Trophoblast cell (in vitro differentiated cells and primary cell): ENCODE data around the gene CNOT8.
A peak's percentile ranks its signal among the peaks of the same experiment; 100 is the strongest.

Source experiments
- DNase-seq, 2 donors: peaks; one replicate each; pipeline ENCODE4 v3.0.0-alpha.2; 2016
- H2AFZ ChIP-seq: 2 replicates; pipeline ENCODE4 v1.6.1; 2013; ENCODE audit warnings: low read length, moderate library complexity, mild to moderate bottlenecking; ENCODE audit not compliant: insufficient read depth, poor library complexity
- H2AK5ac ChIP-seq: 2 replicates; pipeline ENCODE4 v1.6.1; 2013; ENCODE audit warnings: mild to moderate bottlenecking, low read length
- H2BK120ac ChIP-seq: 2 replicates; pipeline ENCODE4 v1.6.1; 2013; ENCODE audit warnings: low read length, mild to moderate bottlenecking, moderate library complexity; ENCODE audit not compliant: insufficient read depth, poor library complexity
- H2BK12ac ChIP-seq: 2 replicates; pipeline ENCODE4 v1.6.1; 2013; ENCODE audit warnings: mild to moderate bottlenecking, low read length, moderate library complexity
- H2BK5ac ChIP-seq: 2 replicates; pipeline ENCODE4 v1.6.1; 2013; ENCODE audit warnings: low read length, low read depth, moderate library complexity, mild to moderate bottlenecking; ENCODE audit not compliant: poor library complexity
- H3K14ac ChIP-seq: 2 replicates; pipeline ENCODE4 v1.6.1; 2013; ENCODE audit warnings: mild to moderate bottlenecking, low read length
- H3K18ac ChIP-seq: 2 replicates; pipeline ENCODE4 v1.6.1; 2013; ENCODE audit warnings: mild to moderate bottlenecking, low read length
- H3K23ac ChIP-seq: 2 replicates; pipeline ENCODE4 v1.6.1; 2013; ENCODE audit warnings: low read length
- H3K27ac ChIP-seq: 2 replicates; pipeline ENCODE4 v1.5.1; 2013; ENCODE audit warnings: low read depth, mild to moderate bottlenecking, inconsistent platforms, low read length, moderate library complexity
- H3K27me3 ChIP-seq: 2 replicates; pipeline ENCODE4 v1.6.1; 2013; ENCODE audit warnings: inconsistent platforms, mild to moderate bottlenecking, low read length, moderate library complexity; ENCODE audit not compliant: insufficient read depth
- H3K36me3 ChIP-seq, 2 experiments: 1 replicate in 1 of 2; 2 replicates in 1 of 2; pipeline ENCODE4 v1.6.1; 2013; ENCODE audit warnings: low read length in 2 of 2, mild to moderate bottlenecking in 2 of 2, moderate library complexity in 1 of 2; ENCODE audit not compliant: insufficient read depth in 2 of 2, control insufficient read depth in 1 of 2
- H3K4ac ChIP-seq: 2 replicates; pipeline ENCODE4 v1.6.1; 2013; ENCODE audit warnings: low read depth, mild to moderate bottlenecking, low read length, moderate library complexity
- H3K4me1 ChIP-seq, 2 experiments: 1 replicate in 1 of 2; 2 replicates in 1 of 2; pipeline ENCODE4 v1.6.1; 2013; ENCODE audit warnings: low read length in 2 of 2, mild to moderate bottlenecking in 2 of 2, moderate library complexity in 1 of 2; ENCODE audit not compliant: insufficient read depth in 2 of 2, control insufficient read depth in 1 of 2
- H3K4me2 ChIP-seq: 2 replicates; pipeline ENCODE4 v1.6.1; 2013; ENCODE audit warnings: inconsistent platforms, mild to moderate bottlenecking, low read length, moderate library complexity
- H3K4me3 ChIP-seq: 2 replicates; pipeline ENCODE4 v1.5.1; 2013; ENCODE audit warnings: mild to moderate bottlenecking, low read depth, low read length, inconsistent platforms
- H3K79me1 ChIP-seq: one replicate; pipeline ENCODE4 v1.6.1; 2013; ENCODE audit warnings: low read length
- H3K79me2 ChIP-seq: 2 replicates; pipeline ENCODE4 v1.6.1; 2013; ENCODE audit warnings: low read length, mild to moderate bottlenecking; ENCODE audit not compliant: control insufficient read depth, insufficient read depth, poor library complexity
- H3K9ac ChIP-seq: 2 replicates; pipeline ENCODE4 v1.6.1; 2013; ENCODE audit warnings: mild to moderate bottlenecking, low read length
- H3K9me3 ChIP-seq: 2 replicates; pipeline ENCODE4 v1.6.1; 2013; ENCODE audit warnings: low read depth, mild to moderate bottlenecking, control low read depth, inconsistent platforms, low read length; ENCODE audit not compliant: insufficient read depth
- H4K12ac ChIP-seq: 2 replicates; pipeline ENCODE4 v1.6.1; 2013; ENCODE audit warnings: low read depth, mild to moderate bottlenecking, low read length, moderate library complexity
- H4K8ac ChIP-seq: 2 replicates; pipeline ENCODE4 v1.6.1; 2013; ENCODE audit warnings: low read depth, mild to moderate bottlenecking, low read length, moderate library complexity
- H4K91ac ChIP-seq: one replicate; pipeline ENCODE4 v1.6.1; 2013; ENCODE audit warnings: low read depth, mild to moderate bottlenecking, low read length, moderate library complexity
- WGBS: extraction: QIAGEN DNeasy Blood & Tissue Kit; methylation state at CpG from one replicate; pipeline ENCODE4 v1.1.7; 2013; ENCODE audit warnings: missing lambda C conversion rate; ENCODE audit not compliant: insufficient read length, insufficient coverage; ENCODE audit errors: extremely low coverage; 5-methylcytosine and 5-hydroxymethylcytosine counted together

The CNOT8 gene

DNA sequence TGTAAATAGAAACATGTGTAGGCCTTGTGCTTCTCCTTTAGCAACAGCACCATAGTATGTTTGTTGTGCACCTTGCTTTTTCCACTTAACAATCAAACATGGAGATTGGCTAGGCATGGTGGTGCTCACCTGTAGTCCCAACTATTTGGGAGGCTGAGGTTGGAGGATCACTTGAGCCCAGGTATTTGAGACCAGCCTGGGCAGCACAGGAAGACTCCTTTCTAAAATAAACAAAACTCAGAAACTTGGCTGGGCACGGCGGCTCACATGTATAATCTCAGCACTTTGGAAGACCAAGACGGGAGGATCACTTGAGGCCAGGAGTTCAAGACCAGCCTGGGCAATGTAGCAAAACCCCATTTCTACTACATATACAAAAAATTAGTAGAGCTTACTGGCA is 7.1 kb upstream of the CNOT8 start:
- H3K23ac ChIP-seq: no peak overlapping the region
- H2AFZ ChIP-seq: no peak overlapping the region
- H2BK12ac ChIP-seq: no peak overlapping the region
- no peak overlapping the region for H4K12ac ChIP-seq
- H3K14ac ChIP-seq: no peak overlapping the region
- no peak overlapping the region for H2BK5ac ChIP-seq
- no peak overlapping the region for H4K8ac ChIP-seq
- WGBS: no CpG with 5 or more reads among the region's 3 CpGs
- H3K18ac ChIP-seq: no peak overlapping the region
- H3K4me1 ChIP-seq: peaks cover 3 to 8% of the 10 kb centered on the region in 2 experiments
- H3K4me2 ChIP-seq: no peak overlapping the region
- H3K79me1 ChIP-seq: no peaks in the 10 kb centered on the region
- H3K27ac ChIP-seq: no peak overlapping the region
- no peaks in the 10 kb centered on the region for H3K79me2 ChIP-seq
- H4K91ac ChIP-seq: no peak overlapping the region
- no peak overlapping the region for H2BK120ac ChIP-seq
- DNase-seq: no peak
- H3K4ac ChIP-seq: no peak overlapping the region
- no peak overlapping the region for H3K9ac ChIP-seq
- H3K9me3 ChIP-seq: no peaks in the 10 kb centered on the region
- no peak overlapping the region for H2AK5ac ChIP-seq
- H3K4me3 ChIP-seq: no peak overlapping the region
- H3K27me3 ChIP-seq: no peaks in the 10 kb centered on the region
- H3K36me3 ChIP-seq: no peaks in the 10 kb centered on the region

DNA sequence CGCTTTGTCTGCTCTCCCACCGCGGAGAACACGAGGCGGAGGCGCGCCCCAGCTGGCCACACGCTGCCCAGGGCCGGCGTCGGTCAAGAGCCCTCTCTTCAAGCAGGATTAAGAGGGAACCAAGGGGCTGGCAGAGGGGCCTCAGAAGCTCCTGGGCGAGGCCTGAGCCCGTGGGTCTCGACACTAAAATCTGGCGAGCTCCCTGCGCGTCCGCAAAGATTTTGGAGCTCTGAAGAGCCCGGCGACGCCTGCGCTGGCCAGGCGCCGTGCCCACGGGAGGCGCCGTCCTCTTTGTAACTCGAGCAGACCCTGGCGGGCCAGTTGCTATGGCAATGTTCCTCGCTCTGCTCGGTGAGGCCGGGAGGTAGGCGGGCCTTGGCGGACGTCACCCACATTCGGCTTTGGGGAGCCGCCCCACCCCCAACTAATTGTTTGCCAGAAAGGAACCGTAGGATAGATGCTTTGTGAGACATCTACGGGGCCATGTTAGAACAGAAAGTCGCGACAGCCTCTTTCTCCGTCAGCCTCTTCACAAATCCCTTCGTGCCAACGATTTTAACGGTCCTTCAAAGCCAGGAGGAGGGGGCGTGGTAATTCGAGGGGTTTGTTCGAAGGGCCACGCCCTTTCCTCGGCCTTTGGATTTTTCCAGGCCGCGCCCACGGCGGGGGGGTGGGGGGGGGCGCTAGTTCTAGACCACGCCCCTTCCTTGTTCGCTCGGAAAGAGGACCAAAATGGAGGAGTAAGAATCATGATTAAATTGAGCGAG is 714 bp upstream of the CNOT8 start:
- Histone ChIP-seq H3K9ac (peak overlapping the region; percentile 94), H3K9me3 (no peaks in the 10 kb centered on the region), H2BK5ac (peak overlapping the region; percentile 87), H4K8ac (peak overlapping the region; percentile 73), H3K79me1 (peaks cover 15% of the 10 kb centered on the region), H2BK120ac (peak overlapping the region; percentile 57), H3K4me3 (peak overlapping the region; percentile 81), H4K91ac (peak overlapping the region; percentile 61), H3K23ac (no peak overlapping the region), H3K27ac (peak overlapping the region; percentile 98), H3K27me3 (no peaks in the 10 kb centered on the region), H2AK5ac (no peak overlapping the region), H3K4ac (peak overlapping the region; percentile 22), H3K4me1 (peaks cover 4 to 7% of the 10 kb centered on the region in 2 experiments), H3K18ac (peak overlapping the region; percentile 21), H3K36me3 (no peaks in the 10 kb centered on the region), H2BK12ac (no peak overlapping the region), H3K79me2 (peaks cover 5% of the 10 kb centered on the region), H2AFZ (peak overlapping the region; percentile 65), H3K14ac (peak overlapping the region; percentile 69), H3K4me2 (peak overlapping the region; percentile 81), H4K12ac (peak overlapping the region; percentile 37)
- peak; percentile 86 to 94 for DNase-seq
- WGBS: no CpG with 5 or more reads among the region's 59 CpGs

DNA sequence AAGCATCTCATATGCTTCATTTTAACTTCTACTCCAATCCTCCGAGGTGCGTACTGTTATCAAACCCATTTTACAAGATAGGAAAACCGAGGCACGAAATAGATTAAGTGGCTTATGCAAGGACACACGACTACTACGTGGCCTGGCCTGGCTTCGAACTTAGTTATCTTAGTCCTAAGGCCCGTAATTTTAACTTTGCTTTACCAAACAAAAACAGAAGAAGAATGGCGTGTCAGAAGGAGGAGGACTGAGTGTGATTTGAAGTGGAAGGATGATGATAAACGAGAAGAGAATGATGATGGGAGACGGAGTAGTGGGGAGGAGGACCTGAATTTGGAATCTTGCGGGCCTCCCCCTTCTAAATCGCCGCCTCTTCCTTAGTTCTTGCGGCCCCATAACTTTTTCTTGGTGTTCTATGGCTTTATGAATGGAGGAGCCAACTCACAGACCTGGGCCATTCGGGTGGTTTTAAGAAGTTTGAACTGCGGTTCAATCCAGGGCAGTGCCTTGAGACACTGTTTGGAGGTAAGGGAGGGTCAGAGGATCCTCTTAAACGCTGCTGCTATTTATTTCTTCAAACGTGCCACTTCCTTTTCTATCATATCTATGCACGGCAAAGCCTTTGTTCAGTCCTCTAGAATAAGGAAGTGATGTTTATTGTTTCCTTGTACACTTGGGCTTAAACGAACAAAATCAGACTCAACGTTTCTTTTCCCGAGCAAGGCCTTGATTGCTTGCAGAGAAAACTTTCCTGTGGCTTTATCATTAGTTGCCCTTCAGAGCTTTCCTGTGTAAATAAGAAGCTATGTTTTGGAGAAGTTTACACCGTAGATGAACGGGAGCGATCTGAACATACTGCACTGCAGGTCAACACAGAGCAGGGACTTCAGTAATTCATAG is 795 bp downstream of the CNOT8 start:
- Histone ChIP-seq H3K14ac (no peak overlapping the region), H2BK120ac (no peak overlapping the region), H2BK5ac (no peak overlapping the region), H4K91ac (no peak overlapping the region), H3K18ac (no peak overlapping the region), H2BK12ac (no peak overlapping the region), H4K12ac (peak overlapping the region; percentile 52), H3K79me2 (peaks cover 5% of the 10 kb centered on the region), H3K4ac (peak overlapping the region; percentile 56), H3K9me3 (no peaks in the 10 kb centered on the region), H3K27me3 (no peaks in the 10 kb centered on the region), H3K4me2 (peak overlapping the region; percentile 64), H3K4me3 (peak overlapping the region; percentile 81), H2AK5ac (no peak overlapping the region), H4K8ac (peak overlapping the region; percentile 33), H2AFZ (no peak overlapping the region), H3K4me1 (peaks cover 4 to 7% of the 10 kb centered on the region in 2 experiments), H3K36me3 (peaks cover 4 to 7% of the 10 kb centered on the region in 2 experiments), H3K27ac (no peak overlapping the region), H3K79me1 (peaks cover 15% of the 10 kb centered on the region), H3K9ac (peak overlapping the region; percentile 75), H3K23ac (no peak overlapping the region)
- peak in 1 of 2 donors; percentile 36 for DNase-seq
- WGBS: no CpG with 5 or more reads among the region's 26 CpGs

DNA sequence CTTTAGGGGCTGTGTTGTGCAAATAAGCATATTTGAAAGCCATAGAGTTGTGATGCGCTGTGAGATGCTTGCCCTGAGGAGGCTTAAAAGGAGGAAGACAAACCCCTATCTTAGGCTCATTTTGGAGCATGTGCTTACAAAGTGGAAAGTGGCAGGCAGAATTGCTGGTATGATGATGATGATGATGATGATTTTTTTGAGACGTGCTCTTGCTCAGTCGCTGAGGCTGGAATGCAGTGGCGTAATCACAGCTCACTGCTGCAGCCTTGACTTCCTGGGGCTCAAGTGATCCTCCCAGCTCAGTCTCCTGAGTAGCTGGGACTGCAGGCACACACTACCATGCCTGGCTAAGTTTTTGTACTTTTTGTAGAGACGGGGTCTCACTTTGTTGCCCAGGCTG is 1.7 kb downstream of the CNOT8 start:
- peak; percentile 47 to 82 for DNase-seq
- Histone ChIP-seq H3K4me3 (no peak overlapping the region), H2BK12ac (no peak overlapping the region), H2BK5ac (no peak overlapping the region), H3K79me2 (peaks cover 5% of the 10 kb centered on the region), H2AFZ (peak overlapping the region; percentile 45), H4K8ac (no peak overlapping the region), H2BK120ac (no peak overlapping the region), H3K27me3 (no peaks in the 10 kb centered on the region), H3K18ac (no peak overlapping the region), H3K4me1 (peaks cover 4 to 7% of the 10 kb centered on the region in 2 experiments), H3K36me3 (peaks cover 9 to 11% of the 10 kb centered on the region in 2 experiments), H4K91ac (no peak overlapping the region), H3K4me2 (peak overlapping the region; percentile 64), H3K79me1 (peaks cover 15% of the 10 kb centered on the region), H3K23ac (no peak overlapping the region), H2AK5ac (no peak overlapping the region), H3K27ac (no peak overlapping the region), H3K9ac (no peak overlapping the region), H3K4ac (peak overlapping the region; percentile 65), H3K14ac (no peak overlapping the region), H3K9me3 (no peaks in the 10 kb centered on the region), H4K12ac (no peak overlapping the region)
- whole genome bisulfite sequencing: no CpG with 5 or more reads among the region's 5 CpGs
